Smooth muscle cell (in vitro differentiated cells): ENCODE measurements around the gene CADM4. TPM values are rescaled to one million over a fixed set of nuclear protein-coding genes. Genes with fewer than 3 reads are reported as not detected.

Experiments
- DNase-seq: peaks from one replicate; lab custom pipeline; 2025; ENCODE audit not compliant: unreplicated experiment; lab: John Stamatoyannopoulos, UW
- H2AFZ ChIP-seq: fragments of 200-600 bp; sonication (generic); 2 replicates; pipeline ENCODE4 v1.6.0; 2016; ENCODE audit warnings: antibody characterized with exemption, low read depth, mild to moderate bottlenecking
- H3F3A ChIP-seq: fragments of 200-600 bp; sonication (generic); 2 replicates; pipeline ENCODE4 v1.6.0; 2017; ENCODE audit warnings: antibody characterized with exemption, low read depth
- H3K27ac ChIP-seq: fragments of 200-600 bp; sonication (generic); 2 replicates; pipeline ENCODE4 v1.5.1; 2016; ENCODE audit warnings: low read depth, mild to moderate bottlenecking
- H3K27me3 ChIP-seq: fragments of 200-600 bp; sonication (generic); 2 replicates; pipeline ENCODE4 v1.6.1; 2016; ENCODE audit warnings: low read depth, mild to moderate bottlenecking
- H3K36me3 ChIP-seq: fragments of 200-600 bp; sonication (generic); 2 replicates; pipeline ENCODE4 v1.5.1; 2016; ENCODE audit warnings: low read depth
- H3K4me1 ChIP-seq: fragments of 200-600 bp; sonication (generic); 2 replicates; pipeline ENCODE4 v1.5.1; 2016; ENCODE audit warnings: low read depth
- H3K4me2 ChIP-seq: fragments of 200-600 bp; sonication (generic); 2 replicates; pipeline ENCODE4 v1.6.0; 2016; ENCODE audit warnings: mild to moderate bottlenecking
- H3K4me3 ChIP-seq: fragments of 200-600 bp; sonication (generic); 2 replicates; pipeline ENCODE4 v1.5.1; 2016; ENCODE audit warnings: mild to moderate bottlenecking
- H3K79me2 ChIP-seq: fragments of 200-600 bp; sonication (generic); 2 replicates; pipeline ENCODE4 v1.6.0; 2016; ENCODE audit warnings: low read depth, mild to moderate bottlenecking
- H3K9ac ChIP-seq: fragments of 200-600 bp; sonication (generic); 2 replicates; pipeline ENCODE4 v1.6.0; 2016; ENCODE audit warnings: low read depth
- H3K9me3 ChIP-seq: fragments of 200-600 bp; sonication (generic); replicated peaks from 2 replicates; pipeline ENCODE4 v1.5.1; 2016; ENCODE audit warnings: low read depth
- H4K20me1 ChIP-seq: fragments of 200-600 bp; sonication (generic); 2 replicates; pipeline ENCODE4 v1.6.0; 2016; ENCODE audit warnings: low read depth
- CTCF ChIP-seq: fragments of 200-600 bp; sonication (generic); IDR thresholded peaks from 2 replicates; pipeline ENCODE4 v1.5.1; 2017; ENCODE audit warnings: borderline replicate concordance, mild to moderate bottlenecking, antibody characterized with exemption; ENCODE audit not compliant: insufficient read depth, poor library complexity, severe bottlenecking
- WGBS: methylation state at CpG from one replicate; pipeline ENCODE4 v1.1.7; 2016; ENCODE audit warnings: low lambda C conversion rate; 5-methylcytosine and 5-hydroxymethylcytosine counted together
- polyA plus RNA-seq: library from polyadenylated mRNA; unstranded; fragments of >200 nt; fragmentation: Nextera tagmentation; extraction: Ambion mirVana; gene quantifications from 2 replicates; pipeline ENCODE4 v1.2.1, GENCODE V29; 2016
- total RNA-seq: library from RNA; depleted of rRNA; stranded (reverse); fragments of >200 nt; gene quantifications from 2 replicates; pipeline ENCODE4 v1.2.3, GENCODE V29; 2014

CADM4 gene
- total and polyA plus RNA-seq, 2 experiments from 2014 or later, result 1.9 to 2.4 TPM

GRCh38 chr19:43620061-43621001, 19.3 kb downstream of the CADM4 start:
- WGBS, result 58% methylated on average over 23 of the region's 23 CpGs
- Histone ChIP-seq H3K4me1 (peaks cover 14% of the 10 kb centered on the region), H3K9ac (peak overlapping the region; percentile 93), H3K27ac (peak overlapping the region; percentile 91), H3K4me3 (peak overlapping the region; percentile 81), H4K20me1 (no peaks in the 10 kb centered on the region), H3K36me3 (no peaks in the 10 kb centered on the region), H3K4me2 (peak overlapping the region; percentile 98), H3K9me3 (no peaks in the 10 kb centered on the region), H3F3A (no peaks in the 10 kb centered on the region), H3K27me3 (no peaks in the 10 kb centered on the region), H3K79me2 (peaks cover 34% of the 10 kb centered on the region), H2AFZ (peak overlapping the region; percentile 87)
- no peak for TF ChIP-seq CTCF
- DNase-seq, result no peak

GRCh38 chr19:43619262-43620060, 20.2 kb downstream of the CADM4 start, which contains the start of gene ZNF428:
TSS of gene ZNF428 (minus strand) at chr19:43619629. CDS start at chr19:43614304, 5,325 bp downstream.
- H3K9me3 ChIP-seq, result no peaks in the 10 kb centered on the region
- H2AFZ ChIP-seq, result peak within 1 kb of the TSS; percentile 87
- H3K4me2 ChIP-seq, result peak within 1 kb of the TSS; percentile 98
- H3K4me3 ChIP-seq, result peak within 1 kb of the TSS; percentile 81
- whole genome bisulfite sequencing, result 1% methylated on average over 81 of the region's 81 CpGs
- H3K27me3 ChIP-seq, result no peaks in the 10 kb centered on the region
- no peaks in the 10 kb centered on the region for H4K20me1 ChIP-seq
- H3F3A ChIP-seq, result no peaks in the 10 kb centered on the region
- peak within 1 kb of the TSS; percentile 91 for H3K27ac ChIP-seq
- H3K4me1 ChIP-seq, result peaks cover 14% of the 10 kb centered on the region
- no peak for TF ChIP-seq CTCF
- peak within 1 kb of the TSS; percentile 93 for H3K9ac ChIP-seq
- DNase-seq, result peak; percentile 78
- H3K79me2 ChIP-seq, result peaks cover 42% of the 10 kb centered on the region
- H3K36me3 ChIP-seq, result no peaks in the 10 kb centered on the region

GRCh38 chr19:43618921-43619261, 20.8 kb downstream of the CADM4 start:
- Histone ChIP-seq H3K9ac (peak overlapping the region; percentile 93), H3K4me3 (peak overlapping the region; percentile 81), H4K20me1 (no peaks in the 10 kb centered on the region), H3K4me2 (peak overlapping the region; percentile 98), H3K27ac (peak overlapping the region; percentile 91), H3K27me3 (no peaks in the 10 kb centered on the region), H3F3A (no peaks in the 10 kb centered on the region), H2AFZ (peak overlapping the region; percentile 87), H3K79me2 (peaks cover 47% of the 10 kb centered on the region), H3K9me3 (no peaks in the 10 kb centered on the region), H3K36me3 (no peaks in the 10 kb centered on the region), H3K4me1 (peaks cover 14% of the 10 kb centered on the region)
- WGBS, result 7% methylated on average over 14 of the region's 14 CpGs
- TF ChIP-seq CTCF, result no peak
- no peak for DNase-seq
